ENCODE data around the gene GJC1.
"Not testable (repeated sequence)": the region's sequence is repeated elsewhere in the genome, so short reads cannot be mapped to it uniquely, and the experiment has no call there.

Gene GJC1

DNA sequence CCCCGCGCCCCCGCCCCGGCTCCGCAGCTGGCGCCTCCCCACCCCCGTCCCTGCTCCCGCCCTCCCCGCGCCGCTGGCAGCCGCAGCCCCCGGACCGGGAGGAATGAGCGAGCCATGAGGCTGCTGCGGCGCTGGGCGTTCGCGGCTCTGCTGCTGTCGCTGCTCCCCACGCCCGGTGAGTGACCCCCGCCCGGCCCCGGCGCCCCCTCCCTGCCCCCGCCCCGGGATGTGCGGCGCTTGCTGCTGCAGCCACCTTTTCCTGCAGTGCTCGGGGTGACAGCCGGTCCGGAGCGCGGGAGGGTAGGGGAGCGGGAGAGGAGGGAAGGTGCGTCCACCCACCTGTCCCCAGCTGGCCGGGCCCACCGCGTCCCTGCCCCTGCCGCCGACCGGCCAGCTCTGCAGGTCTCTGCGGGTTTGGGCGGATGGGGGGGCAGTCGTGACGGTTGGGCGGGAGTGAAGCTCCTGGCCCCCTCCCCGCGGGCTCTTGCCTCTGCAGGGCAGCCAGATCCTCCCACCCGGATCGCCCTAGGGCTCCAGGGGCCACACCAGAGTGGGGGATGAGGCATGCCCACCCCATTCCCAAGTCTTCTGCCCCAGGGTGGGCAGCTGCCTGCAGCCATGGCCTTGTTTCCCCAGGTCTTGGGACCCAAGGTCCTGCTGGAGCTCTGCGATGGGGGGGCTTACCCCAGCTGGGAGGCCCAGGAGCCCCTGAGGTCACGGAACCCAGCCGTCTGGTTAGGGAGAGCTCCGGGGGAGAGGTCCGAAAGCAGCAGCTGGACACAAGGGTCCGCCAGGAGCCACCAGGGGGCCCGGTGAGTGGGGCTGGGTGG lies 70.8 kb downstream of the GJC1 start:
- DNase-seq (ENCODE audit: low spot score), result peak; percentile 39

- peak; percentile 55 for DNase-seq (ENCODE audit: low spot score)
Measured at GRCh38 chr17:44758414-44759085, 71.5 kb downstream of the GJC1 start, which contains the start of gene ADAM11. TSS of gene ADAM11 (plus strand) at chr17:44758988. CDS start at chr17:44759200, 212 bp downstream.

- no peak for DNase-seq (ENCODE audit: low spot score)
Measured at GRCh38 chr17:44757918-44758413, 72.1 kb downstream of the GJC1 start.

DNA sequence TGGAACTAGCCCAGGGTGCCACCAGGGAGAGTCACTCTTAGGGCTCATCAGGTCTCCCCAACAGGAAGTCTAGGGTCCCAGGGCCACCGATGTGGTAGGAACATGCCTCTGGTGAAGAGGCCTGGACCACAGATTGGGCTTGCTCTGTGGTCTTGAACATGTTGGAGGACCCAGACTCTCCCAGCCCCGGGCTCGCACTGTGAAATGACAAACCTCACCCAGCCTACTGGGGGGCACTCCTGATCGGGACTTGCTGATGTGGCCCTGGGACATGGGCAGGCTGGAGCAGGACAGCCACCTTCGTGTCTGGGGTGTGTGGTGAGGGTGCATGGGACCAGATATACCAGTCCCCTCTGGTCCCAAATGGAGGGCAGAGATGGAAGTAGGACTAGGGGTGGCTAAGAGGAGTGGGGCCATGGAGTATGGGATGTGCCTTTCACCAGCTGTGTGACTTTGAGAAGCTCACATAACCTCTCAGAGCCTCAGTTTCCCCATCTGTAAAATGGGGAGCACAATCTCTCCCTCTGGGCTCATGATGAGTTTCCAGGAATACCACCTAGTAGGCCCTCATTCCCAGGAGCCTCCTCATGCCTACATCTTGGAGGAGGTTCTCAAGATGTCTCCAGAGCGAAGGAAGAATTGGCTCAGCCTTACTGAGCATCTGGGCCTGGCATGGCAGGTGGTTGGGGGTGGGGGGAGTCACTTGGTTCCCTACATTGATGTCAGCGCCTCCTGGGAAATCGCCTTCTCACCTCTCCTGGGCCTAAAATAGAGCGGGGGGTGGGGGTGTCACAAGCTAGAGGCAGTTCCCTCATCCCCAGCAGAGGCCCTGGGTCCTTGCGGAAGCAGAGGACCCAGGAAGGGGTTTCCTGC lies 72.8 kb downstream of the GJC1 start:
- no peak for DNase-seq (ENCODE audit: low spot score)

DNA sequence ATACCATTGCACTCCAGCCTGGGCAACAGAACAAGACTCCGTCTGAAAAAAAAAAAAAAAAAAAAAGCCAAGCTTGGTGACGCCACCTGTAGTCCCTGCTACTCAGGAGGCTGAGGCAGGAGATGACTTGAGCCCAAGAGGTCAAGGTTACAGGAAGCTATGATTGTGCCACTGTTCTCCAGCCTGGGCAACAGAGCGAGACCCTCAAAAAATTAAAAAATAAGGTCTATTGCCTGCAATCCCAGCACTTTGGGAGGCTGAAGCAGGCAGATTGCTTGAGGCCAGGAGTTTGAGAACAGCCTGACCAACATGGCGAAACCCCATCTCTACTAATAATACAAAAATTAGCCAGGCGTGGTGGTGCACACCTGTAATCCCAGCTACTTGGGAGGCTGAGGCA lies 74.9 kb downstream of the GJC1 start:
- DNase-seq (ENCODE audit: low spot score), result not testable (repeated sequence)

DNA sequence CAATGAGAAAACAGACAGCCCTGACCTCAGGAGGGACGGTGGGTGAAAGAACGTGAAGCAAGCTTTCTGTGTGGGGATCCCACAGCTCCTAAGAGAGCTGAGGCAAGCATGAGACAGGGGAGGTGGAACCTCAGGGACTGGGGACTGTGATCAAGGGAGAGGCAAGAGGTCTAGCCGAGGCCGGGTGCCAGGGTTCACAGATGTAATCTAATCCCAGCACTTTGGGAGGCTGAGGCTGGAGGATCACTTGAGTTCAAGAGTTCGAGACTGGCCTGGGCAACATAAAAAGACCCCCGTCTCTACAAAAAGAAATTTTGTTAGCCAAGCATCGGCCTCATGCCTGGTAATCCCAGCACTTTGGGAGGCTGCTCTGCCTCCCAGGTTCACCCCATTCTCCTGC lies 75.8 kb downstream of the GJC1 start:
- DNase-seq (ENCODE audit: low spot score), result no peak

DNA sequence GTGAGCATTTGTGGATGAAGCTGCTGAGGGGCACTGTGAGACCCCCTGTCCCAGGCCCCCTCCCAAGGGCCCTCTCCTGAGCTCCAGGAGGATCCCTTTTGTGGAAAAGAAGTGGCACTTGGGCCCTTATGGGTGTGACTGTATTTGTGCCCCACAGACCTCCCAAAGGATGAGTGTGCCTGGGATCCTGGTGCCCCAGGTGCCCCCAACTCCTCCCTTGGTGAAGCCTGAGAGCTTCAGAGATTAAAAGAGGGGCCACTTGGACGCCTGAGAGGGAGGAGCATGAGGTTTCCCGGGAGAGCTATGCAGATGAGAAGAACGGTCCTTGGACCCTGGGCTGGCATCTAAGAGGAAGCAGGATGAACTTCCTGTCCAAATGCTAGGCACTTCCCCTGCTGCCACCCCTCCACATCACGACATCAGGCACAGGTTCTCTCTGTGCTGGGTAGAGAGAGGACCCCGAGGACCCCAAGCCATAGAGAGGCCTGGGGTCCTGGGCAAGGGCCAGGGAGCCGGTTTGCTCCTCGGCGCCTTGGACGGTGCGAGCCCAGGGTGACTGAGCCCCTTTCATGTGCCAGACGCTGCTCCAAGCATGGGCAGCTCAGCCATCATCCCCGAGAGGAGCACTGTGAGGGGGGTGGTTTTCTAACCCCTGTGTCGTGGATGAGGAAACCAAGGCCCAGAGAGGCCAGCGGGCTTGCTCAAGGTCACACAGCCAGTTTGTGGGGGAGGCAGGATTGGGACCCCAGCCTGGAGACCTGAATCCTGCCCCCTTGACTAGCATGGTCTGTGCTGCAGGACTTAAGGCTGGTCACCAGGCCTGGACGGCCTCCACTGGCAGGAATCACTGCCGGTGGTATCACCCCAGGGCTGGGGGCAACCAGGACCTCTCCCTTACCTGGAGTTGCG lies 76.9 kb downstream of the GJC1 start:
- DNase-seq (ENCODE audit: low spot score), result no peak

DNA sequence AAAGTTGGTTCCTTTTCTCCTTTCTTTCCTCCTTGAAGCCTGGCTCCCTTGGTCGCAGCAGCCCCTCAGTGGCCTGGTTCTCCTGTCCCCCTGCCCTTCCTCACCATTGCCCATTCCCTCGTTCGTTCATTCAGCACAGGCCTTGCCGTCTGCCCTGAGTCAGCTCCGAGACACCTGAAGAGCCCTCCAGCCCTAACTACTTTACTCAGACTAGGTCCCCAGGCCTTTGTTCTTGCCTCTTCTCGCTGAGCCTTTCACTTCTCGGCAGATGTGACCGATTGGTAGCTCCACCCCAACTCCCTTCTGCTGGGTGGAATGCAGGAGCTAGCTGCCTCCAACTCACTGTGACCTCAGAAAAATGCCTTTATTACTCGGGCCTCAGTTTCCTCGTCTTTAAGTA lies 78.3 kb downstream of the GJC1 start:
- no peak for DNase-seq (ENCODE audit: low spot score)

DNA sequence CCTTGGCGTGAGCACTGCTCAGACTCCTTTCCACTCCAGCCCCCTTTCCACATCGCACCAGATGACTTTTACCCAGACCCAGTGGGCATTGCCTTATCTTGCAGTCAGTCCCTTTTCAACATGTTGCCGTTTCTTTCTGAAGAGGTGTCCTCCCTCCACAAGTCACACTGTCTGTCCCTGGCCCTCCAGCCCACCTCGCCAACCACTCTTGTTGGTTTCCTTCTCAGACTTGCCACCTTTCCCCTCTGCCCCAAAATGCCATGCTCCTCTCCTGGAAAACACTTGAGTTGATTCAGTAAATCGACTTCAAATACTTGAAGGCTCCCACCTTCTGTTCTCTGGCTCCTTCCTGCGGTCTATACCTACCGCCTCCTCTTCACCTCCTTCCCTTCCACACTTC lies 78.8 kb downstream of the GJC1 start:
- no peak for DNase-seq (ENCODE audit: low spot score)

- DNase-seq (ENCODE audit: low spot score), result no peak
Measured at GRCh38 chr17:44749980-44750318, 80.1 kb downstream of the GJC1 start.

- no peak for DNase-seq (ENCODE audit: low spot score)
Measured at GRCh38 chr17:44749076-44749979, 80.8 kb downstream of the GJC1 start.

Measured in AG08395 (cell line).